Middle frontal gyrus (tissue), 1 donor: Measurements from ENCODE around the gene LIN52.
"Not testable (repeated sequence)": the region's sequence is repeated elsewhere in the genome, so short reads cannot be mapped to it uniquely, and the experiment has no call there.

ENCODE experiments used
- DNase-seq: peaks from one replicate; pipeline ENCODE4 v3.0.0-alpha.2; 2015; ENCODE audit warnings: low spot score; ENCODE audit errors: extremely low spot score

Gene LIN52

GRCh38 chr14:74109369-74109768 lies 24.6 kb downstream of the LIN52 start:
- DNase-seq, result no peak

- DNase-seq, result peak; percentile 6
Observed at GRCh38 chr14:74111395-74112216, 26.9 kb downstream of the LIN52 start.

- DNase-seq, result not testable (repeated sequence)
Observed at GRCh38 chr14:74125487-74125886, 40.7 kb downstream of the LIN52 start.

GRCh38 chr14:74126315-74127013 lies 41.7 kb downstream of the LIN52 start:
- DNase-seq, result no peak

- DNase-seq, result no peak
Observed at GRCh38 chr14:74127634-74128033, 42.9 kb downstream of the LIN52 start.

- no peak for DNase-seq
Observed at GRCh38 chr14:74133833-74134481, 49.2 kb downstream of the LIN52 start.

- DNase-seq, result no peak
Observed at GRCh38 chr14:74134484-74134883, 49.7 kb downstream of the LIN52 start.

GRCh38 chr14:74135426-74135825 lies 50.7 kb downstream of the LIN52 start:
- no peak for DNase-seq

- no peak for DNase-seq
Observed at GRCh38 chr14:74140374-74140850, 55.7 kb downstream of the LIN52 start.

GRCh38 chr14:74141703-74142102 lies 56.9 kb downstream of the LIN52 start:
- DNase-seq, result no peak

- DNase-seq, result no peak
Observed at GRCh38 chr14:74142523-74142922, 57.8 kb downstream of the LIN52 start.

GRCh38 chr14:74144789-74145188 lies 60.0 kb downstream of the LIN52 start:
- no peak for DNase-seq

- no peak for DNase-seq
Observed at GRCh38 chr14:74147571-74147970, 62.8 kb downstream of the LIN52 start.

GRCh38 chr14:74148705-74149104 lies 63.9 kb downstream of the LIN52 start:
- no peak for DNase-seq

- no peak for DNase-seq
Observed at GRCh38 chr14:74155287-74155686, 70.5 kb downstream of the LIN52 start.

- no peak for DNase-seq
Observed at GRCh38 chr14:74155749-74156148, 71.0 kb downstream of the LIN52 start.

GRCh38 chr14:74160763-74161162 lies 76.0 kb downstream of the LIN52 start:
- no peak for DNase-seq

- DNase-seq, result no peak
Observed at GRCh38 chr14:74161526-74162158, 76.9 kb downstream of the LIN52 start.

GRCh38 chr14:74169906-74170305 lies 85.2 kb downstream of the LIN52 start:
- DNase-seq, result no peak

GRCh38 chr14:74176400-74176793 lies 91.6 kb downstream of the LIN52 start:
- no peak for DNase-seq

- DNase-seq, result no peak
Observed at GRCh38 chr14:74179856-74180255, 95.1 kb downstream of the LIN52 start.
